Measurements from ENCODE around the gene EYA4. TPM values are rescaled to one million over a fixed set of nuclear protein-coding genes. Genes with fewer than 3 reads are reported as not detected.

EYA4 gene
- polyA plus RNA-seq, 5 donors = 5.3 to 10.5 (median 8.6) TPM

GRCh38 chr6:133348846-133349245, 107.7 kb downstream of the EYA4 start:
- no peak for DNase-seq

- no peak for DNase-seq
Measured at GRCh38 chr6:133350928-133351327, 109.8 kb downstream of the EYA4 start.

- no peak for DNase-seq
Measured at GRCh38 chr6:133352046-133352445, 110.9 kb downstream of the EYA4 start.

- no peak for DNase-seq
Measured at GRCh38 chr6:133353061-133353460, 111.9 kb downstream of the EYA4 start.

GRCh38 chr6:133355922-133356321, 114.8 kb downstream of the EYA4 start:
- DNase-seq = no peak

- DNase-seq = no peak
Measured at GRCh38 chr6:133358574-133359150, 117.5 kb downstream of the EYA4 start.

GRCh38 chr6:133359256-133359655, 118.1 kb downstream of the EYA4 start:
- DNase-seq = no peak

- DNase-seq = no peak
Measured at GRCh38 chr6:133359760-133360159, 118.6 kb downstream of the EYA4 start.

- no peak for DNase-seq
Measured at GRCh38 chr6:133360194-133360593, 119.0 kb downstream of the EYA4 start.

GRCh38 chr6:133362813-133363212, 121.7 kb downstream of the EYA4 start:
- no peak for DNase-seq

- DNase-seq = no peak
Measured at GRCh38 chr6:133368664-133369063, 127.5 kb downstream of the EYA4 start.

GRCh38 chr6:133369773-133370272, 128.7 kb downstream of the EYA4 start:
- no peak for DNase-seq

- DNase-seq = no peak
Measured at GRCh38 chr6:133376743-133377142, 135.6 kb downstream of the EYA4 start.

- DNase-seq = no peak
Measured at GRCh38 chr6:133377219-133377618, 136.1 kb downstream of the EYA4 start.

- no peak for DNase-seq
Measured at GRCh38 chr6:133380047-133380446, 138.9 kb downstream of the EYA4 start.

- no peak for DNase-seq
Measured at GRCh38 chr6:133380723-133381122, 139.6 kb downstream of the EYA4 start.

GRCh38 chr6:133388731-133389130, 147.6 kb downstream of the EYA4 start:
- no peak for DNase-seq

- DNase-seq = no peak
Measured at GRCh38 chr6:133390168-133390567, 149.0 kb downstream of the EYA4 start.

GRCh38 chr6:133392015-133392414, 150.9 kb downstream of the EYA4 start:
- DNase-seq = no peak

- DNase-seq = no peak
Measured at GRCh38 chr6:133392641-133393040, 151.5 kb downstream of the EYA4 start.

GRCh38 chr6:133393891-133394290, 152.7 kb downstream of the EYA4 start:
- no peak for DNase-seq

- no peak for DNase-seq
Measured at GRCh38 chr6:133394630-133395029, 153.5 kb downstream of the EYA4 start.

- DNase-seq = no peak
Measured at GRCh38 chr6:133396233-133396983, 155.3 kb downstream of the EYA4 start.

- no peak for DNase-seq
Measured at GRCh38 chr6:133396984-133397348, 155.8 kb downstream of the EYA4 start.

Data from right lung (tissue), 5 donors.